ENCODE data around the gene MTMR12. TPM values are rescaled to one million over a fixed set of nuclear protein-coding genes. Genes with fewer than 3 reads are reported as not detected.

Gene MTMR12
- total and polyA plus RNA-seq, 2 of the 13 experiments (the other 11 are each of a cell fraction or from before 2014, with no cell fraction given) = 23.4 to 36.6 TPM

DNA sequence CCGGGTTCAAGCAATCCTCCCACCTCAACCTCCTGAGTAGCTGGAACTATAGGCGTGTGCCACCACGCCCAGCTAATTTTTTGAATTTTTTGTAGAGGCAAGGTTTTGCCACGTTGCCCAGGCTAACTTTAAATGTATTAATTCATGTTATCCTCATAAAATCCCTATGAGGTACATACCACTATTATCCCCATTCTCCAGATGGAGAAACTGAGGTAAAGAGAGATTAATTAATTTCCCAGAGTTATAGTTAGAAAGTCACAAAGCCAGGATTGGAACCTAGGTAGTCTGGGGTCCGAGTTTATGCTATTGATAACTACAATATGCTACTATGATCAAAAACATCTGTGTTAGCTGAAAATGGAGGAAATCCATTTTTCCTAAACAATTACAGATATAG lies 106.7 kb downstream of the MTMR12 start:
- no peaks in the 10 kb centered on the region for H3K27me3 ChIP-seq (ENCODE audit: control insufficient read depth in 1 of 2, insufficient read depth in 2 of 2, low read length in 2 of 2)
- intact Hi-C loops (cut with micrococcal nuclease; ENCODE audit: unreplicated experiment) = no loop called here
- no peak overlapping the region for H3K27ac ChIP-seq (ENCODE audit: extremely low read length, insufficient read depth, low read length)
- ChIA-PET POLR2A (no interaction called here), CTCF (ENCODE audit: low intra/inter-chr PET ratio, low total read pairs) (no interaction called here)
- no peak overlapping the region for H2AFZ ChIP-seq (ENCODE audit: low read length)
- no peak overlapping the region for H3K4me3 ChIP-seq (replicated peaks in 1 of 3; ENCODE audit: insufficient read depth in 1 of 3, low read depth in 2 of 3, low read length in 3 of 3)
- H3K36me3 ChIP-seq (replicated peaks in 1 of 2; ENCODE audit: control insufficient read depth in 1 of 2, insufficient read depth in 2 of 2, low read length in 2 of 2) = no peaks in the 10 kb centered on the region
- no peak overlapping the region for H3K9ac ChIP-seq (ENCODE audit: insufficient read depth, low read depth, low read length)
- 0 out of 2 replicates have a peak overlapping the region, but pooled peaks have one; percentile 23 for H3K4me2 ChIP-seq (ENCODE audit: low read depth, low read length)
- no peaks in the 10 kb centered on the region for H3K79me2 ChIP-seq (ENCODE audit: insufficient read depth, low read length)
- H4K20me1 ChIP-seq (ENCODE audit: insufficient read depth, low read length) = no peaks in the 10 kb centered on the region
- no TSS peak for BruUV-seq (replicated peaks)
- peaks cover 60% of the 10 kb centered on the region for H3K4me1 ChIP-seq (ENCODE audit: insufficient read depth, low read length)
- TF ChIP-seq FOXC1 (CRISPR knock-in tag; IDR thresholded peaks at IDR 0.05; ENCODE audit: borderline replicate concordance) (no peak), CCAR2 (optimal IDR thresholded peaks at IDR 0.05; ENCODE audit: low read depth, low read length) (no peak), ZNF629 (CRISPR knock-in tag; conservative IDR thresholded peaks at IDR 0.05) (peak; percentile 85), HDAC1 (CRISPR knock-in tag; IDR thresholded peaks at IDR 0.05) (0 out of 2 replicates have a peak, but pooled peaks have one; percentile 27), NFIB (CRISPR knock-in tag; IDR thresholded peaks at IDR 0.05; ENCODE audit: borderline replicate concordance) (no peak), SETDB1 (CRISPR knock-in tag; IDR thresholded peaks at IDR 0.05; ENCODE audit: borderline replicate concordance) (no peak), ZNF766 (CRISPR knock-in tag; IDR thresholded peaks at IDR 0.05; ENCODE audit: borderline replicate concordance) (no peak), ZNF274 (CRISPR knock-in tag; IDR thresholded peaks at IDR 0.05) (no peak), NR3C1 (CRISPR knock-in tag; IDR thresholded peaks at IDR 0.05) (no peak), STAT5B (CRISPR knock-in tag; IDR thresholded peaks at IDR 0.05) (no peak), ZNF121 (CRISPR knock-in tag; IDR thresholded peaks at IDR 0.05) (no peak), PAWR (CRISPR knock-in tag; IDR thresholded peaks at IDR 0.05; ENCODE audit: borderline replicate concordance) (no peak), MEF2D (CRISPR knock-in tag; IDR thresholded peaks at IDR 0.05) (no peak), MAFF (IDR thresholded peaks at IDR 0.05; ENCODE audit: low read depth, low read length) (no peak), PCBP1 (IDR thresholded peaks at IDR 0.05; ENCODE audit: borderline replicate concordance, low read depth, low read length) (no peak), CHD4 (IDR thresholded peaks at IDR 0.05; ENCODE audit: borderline replicate concordance, low read length) (peak; percentile 79; the same call in 1 of the 2 replicates)
- TF ChIP-seq, protein P1, sequence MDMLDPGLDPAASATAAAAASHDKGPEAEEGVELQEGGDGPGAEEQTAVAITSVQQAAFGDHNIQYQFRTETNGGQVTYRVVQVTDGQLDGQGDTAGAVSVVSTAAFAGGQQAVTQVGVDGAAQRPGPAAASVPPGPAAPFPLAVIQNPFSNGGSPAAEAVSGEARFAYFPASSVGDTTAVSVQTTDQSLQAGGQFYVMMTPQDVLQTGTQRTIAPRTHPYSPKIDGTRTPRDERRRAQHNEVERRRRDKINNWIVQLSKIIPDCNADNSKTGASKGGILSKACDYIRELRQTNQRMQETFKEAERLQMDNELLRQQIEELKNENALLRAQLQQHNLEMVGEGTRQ (IDR thresholded peaks at IDR 0.05; ENCODE audit: low read depth, low read length) = no peak
- TF ChIP-seq, protein P1 (CRISPR knock-in tag; IDR thresholded peaks at IDR 0.05; ENCODE audit: borderline replicate concordance) = no peak
- TF ChIP-seq, protein P2, sequence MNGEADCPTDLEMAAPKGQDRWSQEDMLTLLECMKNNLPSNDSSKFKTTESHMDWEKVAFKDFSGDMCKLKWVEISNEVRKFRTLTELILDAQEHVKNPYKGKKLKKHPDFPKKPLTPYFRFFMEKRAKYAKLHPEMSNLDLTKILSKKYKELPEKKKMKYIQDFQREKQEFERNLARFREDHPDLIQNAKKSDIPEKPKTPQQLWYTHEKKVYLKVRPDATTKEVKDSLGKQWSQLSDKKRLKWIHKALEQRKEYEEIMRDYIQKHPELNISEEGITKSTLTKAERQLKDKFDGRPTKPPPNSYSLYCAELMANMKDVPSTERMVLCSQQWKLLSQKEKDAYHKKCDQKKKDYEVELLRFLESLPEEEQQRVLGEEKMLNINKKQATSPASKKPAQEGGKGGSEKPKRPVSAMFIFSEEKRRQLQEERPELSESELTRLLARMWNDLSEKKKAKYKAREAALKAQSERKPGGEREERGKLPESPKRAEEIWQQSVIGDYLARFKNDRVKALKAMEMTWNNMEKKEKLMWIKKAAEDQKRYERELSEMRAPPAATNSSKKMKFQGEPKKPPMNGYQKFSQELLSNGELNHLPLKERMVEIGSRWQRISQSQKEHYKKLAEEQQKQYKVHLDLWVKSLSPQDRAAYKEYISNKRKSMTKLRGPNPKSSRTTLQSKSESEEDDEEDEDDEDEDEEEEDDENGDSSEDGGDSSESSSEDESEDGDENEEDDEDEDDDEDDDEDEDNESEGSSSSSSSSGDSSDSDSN (CRISPR knock-in tag; IDR thresholded peaks at IDR 0.05) = no peak
- in situ Hi-C loops (cut with HindIII; ENCODE audit: extremely low pct_ligation_motif_present, low pct_unique_long_range_greater_than_20kb) = no loop called here
- no peak for FAIRE-seq
- H3K9me3 ChIP-seq (ENCODE audit: low read length) = no peaks in the 10 kb centered on the region
- no peak for DNase-seq (ENCODE audit: low spot score)
- 82% methylated on average over 5 of the region's 5 CpGs for WGBS (ENCODE audit: low lambda C conversion rate)
- no peak for ATAC-seq

Measured in HepG2 (cell line).